ENCODE measurements around the gene BIN1.

The BIN1 gene

GRCh38 chr2:127067620-127068350 lies 39.2 kb downstream of the BIN1 start:
- no peak overlapping the region for H3K27ac ChIP-seq (ENCODE audit: low read length)
- peak; percentile 56 for ATAC-seq (ENCODE audit: insufficient read depth, low read depth)
- H3K9me3 ChIP-seq (ENCODE audit: insufficient read depth, low read length, severe bottlenecking), result no peaks in the 10 kb centered on the region
- H3K36me3 ChIP-seq (ENCODE audit: insufficient read depth, low read length), result no peaks in the 10 kb centered on the region
- DNase-seq, result peak; percentile 29
- no peak overlapping the region for H2AFZ ChIP-seq (ENCODE audit: low read depth, low read length)
- no peak for TF ChIP-seq EZH2 (IDR thresholded peaks at IDR 0.05; ENCODE audit: borderline replicate concordance, low read depth, low read length, severe bottlenecking)
- TF ChIP-seq, protein P1, sequence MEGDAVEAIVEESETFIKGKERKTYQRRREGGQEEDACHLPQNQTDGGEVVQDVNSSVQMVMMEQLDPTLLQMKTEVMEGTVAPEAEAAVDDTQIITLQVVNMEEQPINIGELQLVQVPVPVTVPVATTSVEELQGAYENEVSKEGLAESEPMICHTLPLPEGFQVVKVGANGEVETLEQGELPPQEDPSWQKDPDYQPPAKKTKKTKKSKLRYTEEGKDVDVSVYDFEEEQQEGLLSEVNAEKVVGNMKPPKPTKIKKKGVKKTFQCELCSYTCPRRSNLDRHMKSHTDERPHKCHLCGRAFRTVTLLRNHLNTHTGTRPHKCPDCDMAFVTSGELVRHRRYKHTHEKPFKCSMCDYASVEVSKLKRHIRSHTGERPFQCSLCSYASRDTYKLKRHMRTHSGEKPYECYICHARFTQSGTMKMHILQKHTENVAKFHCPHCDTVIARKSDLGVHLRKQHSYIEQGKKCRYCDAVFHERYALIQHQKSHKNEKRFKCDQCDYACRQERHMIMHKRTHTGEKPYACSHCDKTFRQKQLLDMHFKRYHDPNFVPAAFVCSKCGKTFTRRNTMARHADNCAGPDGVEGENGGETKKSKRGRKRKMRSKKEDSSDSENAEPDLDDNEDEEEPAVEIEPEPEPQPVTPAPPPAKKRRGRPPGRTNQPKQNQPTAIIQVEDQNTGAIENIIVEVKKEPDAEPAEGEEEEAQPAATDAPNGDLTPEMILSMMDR (IDR thresholded peaks at IDR 0.05; ENCODE audit: borderline replicate concordance, extremely low read depth, low read length, poor library complexity, severe bottlenecking), result peak; percentile 73
- H3K4me2 ChIP-seq (ENCODE audit: insufficient read depth, low read length), result no peak overlapping the region
- no peaks in the 10 kb centered on the region for H3K27me3 ChIP-seq (ENCODE audit: insufficient read depth, low read length, poor library complexity)
- H3K79me2 ChIP-seq (ENCODE audit: insufficient read depth, low read length), result no peaks in the 10 kb centered on the region
- H3K9ac ChIP-seq (ENCODE audit: low read depth, low read length), result no peak overlapping the region
- no peaks in the 10 kb centered on the region for H3K4me1 ChIP-seq (ENCODE audit: insufficient read depth, low read length)
- no peak overlapping the region for H3K4me3 ChIP-seq (ENCODE audit: low read depth in 1 of 2, low read length in 2 of 2)
- H4K20me1 ChIP-seq (ENCODE audit: insufficient read depth, low read length), result 0 out of 2 replicates have a peak, but pooled peaks cover 3% of the 10 kb centered on the region

- no peaks in the 10 kb centered on the region for H3K27me3 ChIP-seq (ENCODE audit: insufficient read depth, low read length, poor library complexity)
- H3K4me3 ChIP-seq (ENCODE audit: low read depth in 1 of 2, low read length in 2 of 2), result no peak overlapping the region
- H3K36me3 ChIP-seq (ENCODE audit: insufficient read depth, low read length), result no peaks in the 10 kb centered on the region
- H3K79me2 ChIP-seq (ENCODE audit: insufficient read depth, low read length), result no peaks in the 10 kb centered on the region
- DNase-seq (no peak), ATAC-seq (ENCODE audit: insufficient read depth, low read depth) (no peak)
- no peak overlapping the region for H2AFZ ChIP-seq (ENCODE audit: low read depth, low read length)
- TF ChIP-seq, protein P1 (IDR thresholded peaks at IDR 0.05; ENCODE audit: borderline replicate concordance, extremely low read depth, low read length, poor library complexity, severe bottlenecking), result no peak
- TF ChIP-seq EZH2 (IDR thresholded peaks at IDR 0.05; ENCODE audit: borderline replicate concordance, low read depth, low read length, severe bottlenecking), result no peak
- H3K4me2 ChIP-seq (ENCODE audit: insufficient read depth, low read length), result no peak overlapping the region
- H4K20me1 ChIP-seq (ENCODE audit: insufficient read depth, low read length), result 0 out of 2 replicates have a peak, but pooled peaks cover 3% of the 10 kb centered on the region
- no peaks in the 10 kb centered on the region for H3K4me1 ChIP-seq (ENCODE audit: insufficient read depth, low read length)
- H3K9me3 ChIP-seq (ENCODE audit: insufficient read depth, low read length, severe bottlenecking), result no peaks in the 10 kb centered on the region
- no peak overlapping the region for H3K9ac ChIP-seq (ENCODE audit: low read depth, low read length)
- no peak overlapping the region for H3K27ac ChIP-seq (ENCODE audit: low read length)
These were observed 40.0 kb downstream of the BIN1 start for GRCh38 chr2:127066942-127067341.

- H2AFZ ChIP-seq (ENCODE audit: low read depth, low read length), result no peak overlapping the region
- H3K27ac ChIP-seq (ENCODE audit: low read length), result no peak overlapping the region
- no peaks in the 10 kb centered on the region for H3K9me3 ChIP-seq (ENCODE audit: insufficient read depth, low read length, severe bottlenecking)
- H3K4me3 ChIP-seq (ENCODE audit: low read depth in 1 of 2, low read length in 2 of 2), result no peak overlapping the region
- no peaks in the 10 kb centered on the region for H3K4me1 ChIP-seq (ENCODE audit: insufficient read depth, low read length)
- no peaks in the 10 kb centered on the region for H3K36me3 ChIP-seq (ENCODE audit: insufficient read depth, low read length)
- no peak overlapping the region for H3K9ac ChIP-seq (ENCODE audit: low read depth, low read length)
- H3K4me2 ChIP-seq (ENCODE audit: insufficient read depth, low read length), result no peak overlapping the region
- H4K20me1 ChIP-seq (ENCODE audit: insufficient read depth, low read length), result 0 out of 2 replicates have a peak, but pooled peaks cover 3% of the 10 kb centered on the region
- ATAC-seq (ENCODE audit: insufficient read depth, low read depth), result no peak
- no peaks in the 10 kb centered on the region for H3K79me2 ChIP-seq (ENCODE audit: insufficient read depth, low read length)
- no peaks in the 10 kb centered on the region for H3K27me3 ChIP-seq (ENCODE audit: insufficient read depth, low read length, poor library complexity)
- TF ChIP-seq, protein P1 (IDR thresholded peaks at IDR 0.05; ENCODE audit: borderline replicate concordance, extremely low read depth, low read length, poor library complexity, severe bottlenecking), result no peak
- TF ChIP-seq EZH2 (IDR thresholded peaks at IDR 0.05; ENCODE audit: borderline replicate concordance, low read depth, low read length, severe bottlenecking), result no peak
- no peak for DNase-seq
These were observed 41.0 kb downstream of the BIN1 start for GRCh38 chr2:127065940-127066318.

Measured in DND-41 (cell line).